HS-5 (cell line): ENCODE results near the gene ZNF488.

Source experiments
- DNase-seq: peaks from one replicate; pipeline ENCODE4 v3.0.0-alpha.2; 2012; ENCODE audit warnings: low read depth

Gene ZNF488

GRCh38 chr10:47381427-47382379, 2.4 kb downstream of the ZNF488 start:
- DNase-seq, result no peak

- DNase-seq, result no peak
Observed at GRCh38 chr10:47381103-47381395, 3.0 kb downstream of the ZNF488 start.

GRCh38 chr10:47380341-47381102, 3.6 kb downstream of the ZNF488 start:
- no peak for DNase-seq

- no peak for DNase-seq
Observed at GRCh38 chr10:47379901-47380300, 4.2 kb downstream of the ZNF488 start.

GRCh38 chr10:47379445-47379785, 4.7 kb downstream of the ZNF488 start:
- no peak for DNase-seq

- DNase-seq, result no peak
Observed at GRCh38 chr10:47378606-47379444, 5.3 kb downstream of the ZNF488 start.

- no peak for DNase-seq
Observed at GRCh38 chr10:47378183-47378510, 5.9 kb downstream of the ZNF488 start.

GRCh38 chr10:47376522-47377220, 7.4 kb downstream of the ZNF488 start:
- no peak for DNase-seq

GRCh38 chr10:47374611-47375536, 9.2 kb downstream of the ZNF488 start:
- DNase-seq, result no peak

- DNase-seq, result no peak
Observed at GRCh38 chr10:47372726-47373125, 11.4 kb downstream of the ZNF488 start.

- no peak for DNase-seq
Observed at GRCh38 chr10:47371629-47372485, 12.2 kb downstream of the ZNF488 start.

GRCh38 chr10:47370878-47371277, 13.2 kb downstream of the ZNF488 start:
- DNase-seq, result no peak

- no peak for DNase-seq
Observed at GRCh38 chr10:47370015-47370767, 13.9 kb downstream of the ZNF488 start.

- no peak for DNase-seq
Observed at GRCh38 chr10:47369251-47369894, 14.7 kb downstream of the ZNF488 start.

GRCh38 chr10:47368431-47369180, 15.5 kb downstream of the ZNF488 start:
- no peak for DNase-seq

GRCh38 chr10:47367646-47368045, 16.4 kb downstream of the ZNF488 start:
- DNase-seq, result no peak

GRCh38 chr10:47366731-47367460, 17.2 kb downstream of the ZNF488 start:
- DNase-seq, result no peak
